ENCODE data around the gene SNAP23.
A peak's percentile ranks its signal among the peaks of the same experiment; 100 is the strongest.

The SNAP23 gene

DNA sequence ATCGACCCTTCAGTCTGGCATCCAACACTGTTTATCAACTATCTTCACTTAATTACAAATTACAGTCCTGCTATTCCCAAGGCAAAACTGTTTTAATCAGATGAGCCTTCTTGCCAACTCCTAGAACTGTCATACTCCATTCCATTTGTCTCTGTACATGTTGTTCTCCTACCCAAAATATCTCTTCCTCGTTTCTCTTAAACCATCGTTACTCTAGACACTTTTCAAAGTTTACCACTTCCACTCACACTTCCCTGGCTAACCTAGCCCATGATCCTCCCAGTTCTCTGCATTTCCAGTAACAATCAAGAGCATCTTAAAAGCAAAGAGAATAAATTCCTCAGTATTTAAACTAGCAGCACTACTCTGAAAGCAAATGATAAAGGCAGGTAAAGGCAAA, 24.4 kb upstream of the SNAP23 start:
- no peak for DNase-seq
- H3K4me3 ChIP-seq (ENCODE audit: low read depth, low read length): no peak overlapping the region
- no peaks in the 10 kb centered on the region for H3K9me3 ChIP-seq
- no peak for TF ChIP-seq CTCF (IDR thresholded peaks at IDR 0.05; ENCODE audit: low read depth, low read length)
- H3K36me3 ChIP-seq: peaks cover 17% of the 10 kb centered on the region
- no peaks in the 10 kb centered on the region for H3K4me1 ChIP-seq
- no peaks in the 10 kb centered on the region for H3K27me3 ChIP-seq

DNA sequence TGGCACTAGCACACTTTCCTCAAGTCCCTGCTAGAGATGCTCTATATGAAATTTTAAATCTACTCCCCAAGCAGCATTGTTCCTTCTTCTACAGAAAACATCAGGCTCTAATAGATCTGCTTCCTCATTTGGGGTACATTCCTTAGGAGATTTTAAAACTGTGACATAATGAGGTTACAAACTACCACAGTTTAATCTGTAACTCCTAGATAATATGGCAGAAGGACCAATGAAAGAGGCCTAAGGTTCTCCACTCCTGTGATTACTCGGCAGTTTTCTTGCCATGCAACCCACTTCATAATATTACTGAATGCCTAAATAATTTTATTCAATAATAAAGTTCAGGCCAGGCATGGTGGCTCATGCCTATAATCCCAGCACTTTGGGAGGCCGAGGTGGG, 20.6 kb upstream of the SNAP23 start:
- TF ChIP-seq CTCF (IDR thresholded peaks at IDR 0.05; ENCODE audit: low read depth, low read length): no peak
- Histone ChIP-seq H3K27me3 (no peaks in the 10 kb centered on the region), H3K9me3 (no peaks in the 10 kb centered on the region), H3K4me1 (no peaks in the 10 kb centered on the region), H3K4me3 (ENCODE audit: low read depth, low read length) (no peak overlapping the region), H3K36me3 (peaks cover 7% of the 10 kb centered on the region)
- DNase-seq: no peak

DNA sequence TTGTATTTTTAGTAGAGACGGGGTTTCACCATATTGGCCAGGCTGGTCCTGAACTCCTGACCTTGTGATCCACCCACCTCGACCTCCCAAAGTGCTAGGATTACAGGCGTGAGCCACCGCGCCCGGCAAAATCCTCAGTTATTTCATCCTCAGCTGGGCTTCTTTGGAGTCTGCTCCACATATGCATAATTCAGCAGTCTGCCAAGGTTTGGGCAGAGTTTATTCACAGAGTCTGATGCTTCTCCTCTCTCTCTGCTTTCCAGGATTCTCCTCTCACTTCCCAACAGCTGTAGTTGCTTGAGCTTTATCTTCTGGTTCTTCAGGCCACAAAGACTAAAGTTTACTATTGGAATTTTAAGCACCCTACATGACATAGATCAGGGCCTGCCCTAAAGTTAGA, 12.7 kb upstream of the SNAP23 start:
- Histone ChIP-seq H3K4me1 (no peaks in the 10 kb centered on the region), H3K9me3 (no peaks in the 10 kb centered on the region), H3K4me3 (ENCODE audit: low read depth, low read length) (no peak overlapping the region), H3K27me3 (no peaks in the 10 kb centered on the region), H3K36me3 (peaks cover 3% of the 10 kb centered on the region; the same call in 1 of the 2 replicates)
- no peak for DNase-seq
- no peak for TF ChIP-seq CTCF (IDR thresholded peaks at IDR 0.05; ENCODE audit: low read depth, low read length)

- Histone ChIP-seq H3K9me3 (no peaks in the 10 kb centered on the region), H3K27me3 (no peaks in the 10 kb centered on the region), H3K4me1 (no peaks in the 10 kb centered on the region), H3K4me3 (ENCODE audit: low read depth, low read length) (no peak overlapping the region), H3K36me3 (peaks cover 3% of the 10 kb centered on the region; the same call in 1 of the 2 replicates)
- TF ChIP-seq CTCF (IDR thresholded peaks at IDR 0.05; ENCODE audit: low read depth, low read length): no peak
- no peak for DNase-seq
Observed at GRCh38 chr15:42483677-42484076, 11.8 kb upstream of the SNAP23 start.

GRCh38 chr15:42490291-42490670, 5.2 kb upstream of the SNAP23 start:
- Histone ChIP-seq H3K27me3 (no peaks in the 10 kb centered on the region), H3K4me1 (no peaks in the 10 kb centered on the region), H3K9me3 (no peaks in the 10 kb centered on the region), H3K4me3 (ENCODE audit: low read depth, low read length) (peak overlapping the region; percentile 74), H3K36me3 (no peaks in the 10 kb centered on the region)
- no peak for TF ChIP-seq CTCF (IDR thresholded peaks at IDR 0.05; ENCODE audit: low read depth, low read length)
- DNase-seq: no peak

GRCh38 chr15:42490671-42491538, 4.5 kb upstream of the SNAP23 start, which contains the start of gene ZNF106:
Gene ZNF106, minus strand, starts transcription at chr15:42491141. Its CDS starts 18,852 bp downstream, at chr15:42472289.
- no peaks in the 10 kb centered on the region; the same call in 1 of the 2 replicates for H3K4me1 ChIP-seq
- DNase-seq: peak; percentile 88
- TF ChIP-seq CTCF (IDR thresholded peaks at IDR 0.05; ENCODE audit: low read depth, low read length): no peak
- no peaks in the 10 kb centered on the region for H3K27me3 ChIP-seq
- H3K36me3 ChIP-seq: no peaks in the 10 kb centered on the region
- H3K9me3 ChIP-seq: no peaks in the 10 kb centered on the region
- peak within 1 kb of the TSS; percentile 74 for H3K4me3 ChIP-seq (ENCODE audit: low read depth, low read length)

Data from BE2C (cell line).